H1 (cell line): ENCODE data around the gene CDKL1. TPM values are rescaled to one million over a fixed set of nuclear protein-coding genes. Genes with fewer than 3 reads are reported as not detected.

Experiments used
- CBX5 ChIP-seq: fragments of 300-800, 300-1000 bp; sonication (generic); IDR thresholded peaks from 2 replicates; pipeline ENCODE4 v1.7.1; 2016; ENCODE audit warnings: antibody characterized with exemption, low read length, low read depth
- CBX8 ChIP-seq: fragments of 300-800, 300-1000 bp; sonication (generic); IDR thresholded peaks from 2 replicates; pipeline ENCODE4 v1.7.1; 2016; ENCODE audit warnings: low read depth, low read length, borderline replicate concordance
- CEBPB ChIP-seq: IDR thresholded peaks from 2 replicates; pipeline ENCODE4 v1.6.1; 2012; ENCODE audit warnings: low read depth, low read length
- GTF2F1 ChIP-seq: IDR thresholded peaks from 2 replicates; pipeline ENCODE4 v1.6.1; 2012; ENCODE audit warnings: low read depth, low read length, improper control_type of control experiment, borderline replicate concordance
- RXRA ChIP-seq: IDR thresholded peaks from 2 replicates; pipeline ENCODE4 v1.6.1; 2011; ENCODE audit warnings: low read depth, mild to moderate bottlenecking, low read length, moderate library complexity; ENCODE audit not compliant: insufficient read depth
- polyA plus RNA-seq, 7 experiments: library from polyadenylated mRNA; depleted of rRNA in 3 of 7; stranded (reverse) in 5 of 7; unstranded in 2 of 7; fragments of >200 nt in 5 of 7; fragments of 200-250 nt in 2 of 7; gene quantifications; 1 replicate in 5 of 7; 2 replicates in 1 of 7; 4 replicates in 1 of 7; pipeline versions ENCODE4 v1.2.1 to v1.2.3, GENCODE V29; 2011 to 2013; ENCODE audit warnings: missing spikeins in 2 of 7, mixed read lengths in 2 of 7
- total RNA-seq: library from RNA; stranded (reverse); fragmentation: NEBNext Ultra II Directional; extraction: Animal tissue kit (Norgen Biotek cat#: 25700); gene quantifications from 2 replicates; pipeline ENCODE4 v1.2.1, GENCODE V29; 2021
- TF ChIP-seq, protein P1 (sequence below): IDR thresholded peaks from 2 replicates; pipeline ENCODE4 v1.6.1; 2012; ENCODE audit warnings: low read length, inconsistent platforms

The CDKL1 gene
- total and polyA plus RNA-seq, 2 of the 8 experiments (the other 6 are each of a cell fraction or from before 2014, with no cell fraction given), result 1.2 to 2.2 TPM

GRCh38 chr14:50290306-50290705, 106.4 kb downstream of the CDKL1 start (continued):
- no peak for TF ChIP-seq RXRA
- TF ChIP-seq, protein P1, sequence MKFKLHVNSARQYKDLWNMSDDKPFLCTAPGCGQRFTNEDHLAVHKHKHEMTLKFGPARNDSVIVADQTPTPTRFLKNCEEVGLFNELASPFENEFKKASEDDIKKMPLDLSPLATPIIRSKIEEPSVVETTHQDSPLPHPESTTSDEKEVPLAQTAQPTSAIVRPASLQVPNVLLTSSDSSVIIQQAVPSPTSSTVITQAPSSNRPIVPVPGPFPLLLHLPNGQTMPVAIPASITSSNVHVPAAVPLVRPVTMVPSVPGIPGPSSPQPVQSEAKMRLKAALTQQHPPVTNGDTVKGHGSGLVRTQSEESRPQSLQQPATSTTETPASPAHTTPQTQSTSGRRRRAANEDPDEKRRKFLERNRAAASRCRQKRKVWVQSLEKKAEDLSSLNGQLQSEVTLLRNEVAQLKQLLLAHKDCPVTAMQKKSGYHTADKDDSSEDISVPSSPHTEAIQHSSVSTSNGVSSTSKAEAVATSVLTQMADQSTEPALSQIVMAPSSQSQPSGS, result no peak
- no peak for TF ChIP-seq CBX8
- TF ChIP-seq GTF2F1, result no peak
- no peak for TF ChIP-seq CBX5
- no peak for TF ChIP-seq CEBPB
